GM20000 (cell line): ENCODE data around the gene KRT9.

Experiments
- DNase-seq: peaks from one replicate; pipeline ENCODE4 v3.0.0; 2012; ENCODE audit warnings: low spot score
- CTCF ChIP-seq: IDR thresholded peaks from 2 replicates; pipeline ENCODE4 v1.5.1; 2012; ENCODE audit warnings: mild to moderate bottlenecking, control low read depth; ENCODE audit errors: extremely low read depth, missing control alignments

KRT9 gene

DNA sequence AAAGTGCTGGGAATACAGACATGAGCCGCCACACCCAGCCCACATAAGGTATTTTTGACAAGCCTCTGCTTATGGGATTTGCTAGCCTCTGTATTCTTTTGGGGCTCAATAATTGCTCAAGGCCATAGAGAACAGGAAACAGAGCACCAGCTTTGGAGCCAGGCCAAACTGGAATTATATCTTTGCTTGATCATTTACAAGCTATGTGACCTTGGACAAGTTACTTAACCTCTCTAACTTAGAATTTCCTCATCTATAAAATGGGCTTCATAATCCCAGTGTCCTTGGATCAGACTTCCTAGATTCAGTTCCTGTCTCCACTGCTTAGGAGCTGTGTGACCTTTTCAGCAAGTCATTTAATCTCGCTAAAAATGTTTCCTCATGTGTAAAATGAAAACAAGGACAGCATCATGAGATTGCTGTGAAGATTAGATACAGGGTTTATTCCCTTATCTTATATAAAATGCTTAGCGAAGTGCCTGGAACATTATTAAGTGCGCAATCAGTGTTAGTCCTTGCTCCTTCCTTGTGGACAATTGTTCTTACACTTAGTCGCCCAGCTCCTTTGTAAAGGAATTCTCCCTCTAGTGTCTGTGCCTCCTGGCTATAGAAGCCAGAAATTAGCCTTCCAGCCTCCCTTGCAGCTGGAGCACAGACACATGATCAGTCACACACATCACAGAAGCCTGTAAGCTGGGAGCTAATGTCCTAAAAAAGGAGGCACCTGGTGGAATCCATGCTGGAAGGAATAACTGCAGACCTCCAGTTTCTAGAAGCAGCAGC lies 16.6 kb downstream of the KRT9 start:
- DNase-seq: no peak
- no peak for TF ChIP-seq CTCF

- TF ChIP-seq CTCF: no peak
- no peak for DNase-seq
These were observed 17.7 kb downstream of the KRT9 start for GRCh38 chr17:41553987-41554680.

GRCh38 chr17:41553176-41553575 lies 18.7 kb downstream of the KRT9 start:
- DNase-seq: no peak
- no peak for TF ChIP-seq CTCF

DNA sequence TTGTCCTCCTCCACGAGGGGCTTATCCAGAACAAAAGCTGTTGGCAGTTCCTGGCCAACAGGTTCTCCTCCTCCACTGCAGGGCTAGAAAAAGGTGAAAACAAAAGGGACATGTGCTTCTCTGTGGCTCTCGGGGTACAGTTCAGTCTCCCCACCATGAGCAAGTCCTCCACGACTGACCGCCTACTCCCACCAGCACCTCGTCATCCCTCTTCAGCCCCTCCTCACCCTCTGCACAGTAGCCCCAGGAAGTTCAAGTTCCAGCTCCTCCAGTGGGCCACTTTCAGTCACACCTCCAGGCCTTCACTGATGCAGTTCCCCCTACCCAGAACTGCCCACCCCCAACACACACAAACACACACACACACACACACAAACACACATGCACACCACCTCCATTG lies 19.4 kb downstream of the KRT9 start:
- no peak for TF ChIP-seq CTCF
- DNase-seq: no peak

DNA sequence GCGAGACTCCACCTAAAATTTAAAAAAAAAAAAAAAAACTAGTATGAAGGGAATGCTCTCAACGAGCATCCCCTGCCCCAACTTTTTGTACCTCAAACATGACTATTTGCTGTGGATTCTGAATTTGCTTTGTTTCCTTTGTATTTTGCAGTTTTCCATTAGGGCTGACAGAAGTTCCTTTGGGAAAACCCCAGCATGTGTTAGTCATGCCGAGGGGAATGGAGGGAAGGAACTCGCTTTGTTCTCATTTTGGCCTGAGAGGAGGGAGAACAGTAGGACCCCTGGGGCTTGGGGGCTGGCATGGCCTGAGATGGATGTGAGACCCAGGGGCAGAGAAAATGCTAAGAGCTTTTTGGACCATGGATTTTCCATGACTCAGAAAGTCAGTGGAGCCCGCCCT lies 20.5 kb downstream of the KRT9 start:
- no peak for DNase-seq
- TF ChIP-seq CTCF: no peak

DNA sequence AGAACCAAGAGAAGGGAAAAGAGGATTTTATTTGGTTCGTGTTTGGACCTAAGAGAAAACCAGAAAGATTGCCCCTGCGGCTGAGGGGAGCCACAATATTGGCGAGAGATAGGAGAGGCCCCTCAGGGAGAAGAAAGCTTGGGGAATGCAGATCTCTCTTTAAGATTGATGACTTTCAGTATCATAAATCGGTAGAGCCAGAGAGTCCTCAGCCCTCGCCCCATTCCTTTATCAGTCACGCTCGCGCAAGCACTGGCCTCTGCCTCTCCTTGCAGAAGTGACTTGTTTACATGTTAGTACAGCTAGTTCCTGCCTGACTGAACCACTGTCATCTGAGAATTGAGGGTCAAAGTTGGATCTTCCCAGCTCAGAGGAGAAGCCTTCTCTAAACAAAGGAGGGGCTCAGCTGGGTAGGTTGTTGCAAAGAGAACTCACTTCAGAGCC lies 22.2 kb downstream of the KRT9 start:
- DNase-seq: no peak
- no peak for TF ChIP-seq CTCF

- peak; percentile 89 for TF ChIP-seq CTCF
- peak; percentile 81 for DNase-seq
These were observed 22.8 kb downstream of the KRT9 start for GRCh38 chr17:41548844-41549595.
